ENCODE data around the gene PSTPIP1. TPM values are rescaled to one million over a fixed set of nuclear protein-coding genes. Genes with fewer than 3 reads are reported as not detected.

The PSTPIP1 gene
- total RNA-seq, 4 donors from 2014 or later = 6.3 to 40.4 (median 19.5) TPM

GRCh38 chr15:76976141-76976540, 18.8 kb upstream of the PSTPIP1 start:
- no peak for DNase-seq
- no peak overlapping the region for H3K27ac ChIP-seq
- no peak for TF ChIP-seq CTCF (IDR thresholded peaks at IDR 0.05)
- no peak for TF ChIP-seq POLR2A (IDR thresholded peaks at IDR 0.05)
- H3K4me1 ChIP-seq = peaks cover 0 to 6% (median 0%) of the 10 kb centered on the region in 4 donors
- no peaks in the 10 kb centered on the region for H3K27me3 ChIP-seq
- H3K4me3 ChIP-seq = no peak overlapping the region
- no peaks in the 10 kb centered on the region for H3K36me3 ChIP-seq
- no peaks in the 10 kb centered on the region for H3K9me3 ChIP-seq

- Histone ChIP-seq H3K9me3 (no peaks in the 10 kb centered on the region), H3K4me3 (no peak overlapping the region), H3K27me3 (no peaks in the 10 kb centered on the region), H3K36me3 (no peaks in the 10 kb centered on the region), H3K4me1 (peaks cover 0 to 6% (median 0%) of the 10 kb centered on the region in 4 donors), H3K27ac (no peak overlapping the region)
- TF ChIP-seq CTCF (IDR thresholded peaks at IDR 0.05) (no peak), POLR2A (IDR thresholded peaks at IDR 0.05) (no peak)
- DNase-seq = no peak
Observed at GRCh38 chr15:76976572-76977270, 18.2 kb upstream of the PSTPIP1 start.

- Histone ChIP-seq H3K4me3 (no peak overlapping the region), H3K27ac (peak overlapping the region in 1 of 4 donors; percentile 35), H3K9me3 (no peaks in the 10 kb centered on the region), H3K27me3 (no peaks in the 10 kb centered on the region), H3K36me3 (no peaks in the 10 kb centered on the region), H3K4me1 (no peaks in the 10 kb centered on the region)
- no peak for TF ChIP-seq CTCF (IDR thresholded peaks at IDR 0.05)
- TF ChIP-seq POLR2A (IDR thresholded peaks at IDR 0.05) = no peak
- no peak for DNase-seq
Observed at GRCh38 chr15:76978522-76979330, 16.2 kb upstream of the PSTPIP1 start.

GRCh38 chr15:76979331-76979925, 15.5 kb upstream of the PSTPIP1 start:
- H3K36me3 ChIP-seq = no peaks in the 10 kb centered on the region
- H3K4me3 ChIP-seq = no peak overlapping the region
- H3K27ac ChIP-seq = peak overlapping the region in 1 of 4 donors; percentile 35
- H3K4me1 ChIP-seq = no peaks in the 10 kb centered on the region
- DNase-seq = no peak
- H3K27me3 ChIP-seq = no peaks in the 10 kb centered on the region
- H3K9me3 ChIP-seq = no peaks in the 10 kb centered on the region
- TF ChIP-seq CTCF (IDR thresholded peaks at IDR 0.05) (no peak), POLR2A (IDR thresholded peaks at IDR 0.05) (no peak)

- no peak for DNase-seq
- Histone ChIP-seq H3K4me1 (no peaks in the 10 kb centered on the region), H3K27me3 (no peaks in the 10 kb centered on the region), H3K27ac (no peak overlapping the region), H3K9me3 (no peaks in the 10 kb centered on the region), H3K36me3 (no peaks in the 10 kb centered on the region), H3K4me3 (no peak overlapping the region)
- TF ChIP-seq POLR2A (IDR thresholded peaks at IDR 0.05) (no peak), CTCF (IDR thresholded peaks at IDR 0.05) (no peak)
Observed at GRCh38 chr15:76979996-76980520, 14.9 kb upstream of the PSTPIP1 start.

All from Peyer's patch (tissue), 4 donors.